Stimulated activated naive CD4-positive, alpha-beta T cell treated with Interleukin-2 at 50 U/mL for 16 hours (primary cell): ENCODE results near the gene DYRK3.
"Not testable (repeated sequence)": the region's sequence is repeated elsewhere in the genome, so short reads cannot be mapped to it uniquely, and the experiment has no call there.

ENCODE experiments used
- DNase-seq: peaks from one replicate; lab custom pipeline; 2025; lab: John Stamatoyannopoulos, UW

Gene DYRK3

DNA sequence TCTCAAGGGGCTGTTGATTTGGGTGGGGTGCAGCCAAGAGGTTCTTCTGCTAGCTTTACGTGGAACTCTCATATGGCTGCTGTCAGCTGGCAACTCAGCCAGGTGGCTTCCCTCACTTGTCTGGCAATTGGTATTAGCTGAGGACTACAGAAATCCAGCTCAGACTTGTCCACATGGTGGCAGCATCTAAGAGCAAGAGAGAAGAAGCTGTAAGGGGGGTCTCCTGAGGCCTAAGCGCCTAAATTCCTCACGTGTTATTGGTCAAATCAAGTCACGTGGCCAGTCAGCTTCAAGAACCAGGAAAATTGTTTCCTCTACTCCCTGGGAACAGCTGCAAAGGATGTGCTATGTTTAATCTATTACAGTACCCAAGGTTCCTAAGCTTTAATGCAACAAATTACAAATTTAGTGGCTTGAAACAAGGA is 4.2 kb upstream of the DYRK3 start:
- no peak for DNase-seq

DNA sequence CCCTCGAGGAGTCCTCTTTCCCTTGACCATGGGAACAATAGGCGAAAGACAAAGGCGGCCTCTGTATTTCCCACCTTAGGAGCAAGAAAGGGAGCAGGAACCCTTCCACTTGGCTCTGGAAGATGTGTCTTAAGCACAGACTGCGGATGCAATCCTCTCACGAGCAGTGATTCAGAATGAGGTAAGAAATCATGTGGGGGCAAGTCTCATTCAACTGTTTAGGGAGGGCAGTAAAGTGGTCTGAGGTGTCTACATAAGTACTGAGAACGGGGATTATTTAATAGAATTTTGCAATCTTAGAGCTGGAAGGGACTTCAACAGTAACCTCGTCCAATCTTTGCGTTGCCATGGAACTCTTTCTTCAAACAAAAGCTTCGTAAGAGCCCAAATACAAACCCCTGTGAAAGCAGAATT is 1.6 kb upstream of the DYRK3 start:
- no peak for DNase-seq

DNA sequence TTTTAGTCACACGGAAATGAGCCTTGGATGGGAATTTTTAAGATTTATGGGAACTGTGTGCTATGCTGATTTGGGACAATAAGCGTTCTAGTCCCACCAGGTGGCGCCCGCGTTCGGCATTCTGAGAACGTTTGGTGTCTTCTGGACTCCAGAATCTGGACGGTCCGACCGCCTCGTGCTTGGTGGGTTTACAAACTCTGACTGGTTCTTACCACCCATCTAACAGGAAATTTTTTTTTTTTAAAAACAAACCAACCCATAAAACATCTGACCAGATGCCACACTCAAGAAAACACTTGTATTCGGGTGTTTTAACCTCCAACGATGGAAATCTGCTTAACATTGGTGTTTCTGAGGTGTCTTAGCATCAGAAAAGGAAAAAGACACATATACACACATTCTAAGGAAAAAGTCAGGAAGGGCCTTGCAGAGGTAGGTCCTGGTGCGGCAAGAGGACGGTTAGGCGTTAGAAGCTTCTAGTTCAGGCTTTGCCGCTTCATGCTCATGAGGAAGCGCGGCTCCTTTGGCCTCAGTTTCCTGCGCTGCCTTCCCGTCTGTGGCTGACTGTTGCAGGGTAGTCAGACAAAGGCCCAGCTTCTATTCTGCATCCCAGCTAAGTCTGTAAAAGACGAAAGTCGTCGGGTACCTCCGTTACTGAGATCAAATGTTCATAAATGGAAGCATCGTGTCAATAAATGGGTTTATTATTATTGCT is 814 bp upstream of the DYRK3 start:
- DNase-seq = peak; percentile 74

DNA sequence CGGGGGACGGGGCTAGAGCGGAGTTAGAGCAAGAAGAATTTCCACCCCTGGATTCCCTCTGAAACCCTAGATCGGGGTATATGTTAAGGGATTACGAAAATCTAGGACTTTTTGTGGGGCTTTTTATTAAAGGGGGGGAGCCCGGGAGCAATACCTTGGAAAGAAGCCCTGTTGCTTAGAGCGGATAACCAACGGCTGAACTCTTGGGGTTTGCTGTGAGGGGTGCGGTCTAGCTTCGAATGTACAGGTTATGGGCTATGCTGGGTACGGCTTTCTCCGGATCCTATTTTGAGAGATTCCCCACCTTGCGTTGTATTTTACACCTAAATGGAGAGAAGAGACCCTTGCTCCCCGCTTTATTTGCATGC is 626 bp downstream of the DYRK3 start:
- DNase-seq = no peak

DNA sequence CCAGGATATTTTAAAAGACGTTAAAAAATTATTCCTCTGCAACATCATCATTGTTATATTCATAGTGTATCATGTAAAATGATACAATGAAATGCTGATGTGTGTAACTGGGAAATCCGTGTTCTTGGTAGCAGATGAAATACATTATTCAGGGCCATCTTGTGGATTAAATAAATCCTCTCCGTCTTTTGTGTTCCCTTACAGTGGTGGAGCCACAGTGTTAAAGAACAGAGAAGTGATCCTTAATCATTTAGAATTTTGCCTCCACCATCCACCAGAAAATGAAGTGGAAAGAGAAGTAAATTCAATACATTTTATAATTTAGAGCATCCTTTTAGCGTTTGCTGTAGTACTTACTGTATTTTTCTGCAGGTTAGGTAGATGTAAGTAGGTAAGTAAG is 1.3 kb downstream of the DYRK3 start:
- no peak for DNase-seq

DNA sequence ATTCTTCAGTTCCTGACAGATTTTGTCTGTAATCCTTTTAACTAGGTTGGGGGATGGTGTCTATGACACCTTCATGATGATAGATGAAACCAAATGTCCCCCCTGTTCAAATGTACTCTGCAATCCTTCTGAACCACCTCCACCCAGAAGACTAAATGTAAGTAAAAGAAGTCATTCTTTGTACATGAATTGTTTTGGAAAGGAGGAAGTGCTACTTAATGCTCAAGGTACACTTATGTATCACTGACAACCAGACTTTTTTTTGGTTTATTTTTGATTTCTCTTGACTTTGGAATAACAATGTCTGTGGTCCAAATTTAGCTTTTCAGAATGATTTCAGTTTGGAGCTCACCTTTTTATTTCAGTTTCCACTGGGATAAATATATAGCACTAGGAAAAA is 2.3 kb downstream of the DYRK3 start:
- no peak for DNase-seq

DNA sequence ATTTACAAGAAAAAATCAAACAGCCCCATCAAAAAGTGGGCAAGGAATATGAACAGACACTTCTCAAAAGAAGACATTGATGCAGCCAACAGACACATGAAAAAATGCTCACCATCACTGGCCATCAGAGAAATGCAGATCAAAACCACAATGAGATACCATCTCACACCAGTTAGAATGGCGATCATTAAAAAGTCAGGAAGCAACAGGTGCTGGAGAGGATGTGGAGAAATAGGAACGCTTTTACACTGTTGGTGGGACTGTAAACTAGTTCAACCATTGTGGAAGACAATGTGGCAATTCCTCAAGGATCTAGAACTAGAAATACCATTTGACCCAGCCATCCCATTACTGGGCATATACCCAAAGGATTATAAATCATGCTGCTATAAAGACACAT is 6.7 kb downstream of the DYRK3 start:
- not testable (repeated sequence) for DNase-seq

DNA sequence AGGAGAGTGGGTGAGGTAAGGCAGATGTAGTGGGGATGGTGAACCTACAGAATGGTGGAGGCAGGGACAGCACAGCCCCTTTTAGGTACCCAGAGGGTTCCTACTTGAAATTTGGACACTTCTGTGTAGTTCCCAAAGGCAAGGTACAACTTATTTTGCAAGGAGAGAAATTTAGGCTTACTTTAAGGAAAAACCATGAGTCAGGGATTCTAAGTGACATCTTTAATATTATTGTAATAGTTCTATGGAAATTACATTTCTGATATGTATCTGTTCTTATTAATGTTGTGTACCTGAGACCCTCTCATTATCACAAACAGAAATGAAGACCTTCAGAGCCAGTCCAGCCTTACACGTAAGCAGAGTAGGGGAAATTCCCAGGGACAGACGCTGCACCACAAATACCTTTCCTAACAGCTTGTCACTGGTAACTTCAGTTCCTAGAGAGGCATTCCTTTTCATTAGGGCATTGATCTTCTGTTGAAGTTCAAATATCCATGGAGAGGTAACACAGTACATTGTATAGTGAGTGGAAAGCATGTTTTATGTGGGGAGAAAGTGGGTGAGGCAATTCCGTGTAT is 7.9 kb downstream of the DYRK3 start:
- DNase-seq = no peak

DNA sequence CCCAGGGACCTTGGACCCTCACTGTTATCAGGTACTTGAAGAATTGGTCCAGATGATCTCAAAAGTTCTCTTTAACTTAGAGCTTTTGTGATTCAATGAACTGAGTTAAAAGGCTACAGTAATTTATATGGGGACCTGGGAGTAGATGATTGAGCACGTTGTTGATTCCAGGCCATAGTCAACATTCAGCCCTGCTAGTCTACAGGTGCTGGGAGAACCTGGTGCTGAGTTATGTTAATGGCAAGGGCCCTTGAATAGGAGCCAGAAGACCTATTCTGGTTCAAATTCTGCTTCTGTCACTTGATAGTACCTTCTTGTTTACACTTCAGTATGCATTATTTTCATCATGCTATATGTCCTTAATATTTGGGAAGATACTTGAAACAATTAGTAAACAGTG is 11.2 kb downstream of the DYRK3 start:
- DNase-seq = no peak

DNA sequence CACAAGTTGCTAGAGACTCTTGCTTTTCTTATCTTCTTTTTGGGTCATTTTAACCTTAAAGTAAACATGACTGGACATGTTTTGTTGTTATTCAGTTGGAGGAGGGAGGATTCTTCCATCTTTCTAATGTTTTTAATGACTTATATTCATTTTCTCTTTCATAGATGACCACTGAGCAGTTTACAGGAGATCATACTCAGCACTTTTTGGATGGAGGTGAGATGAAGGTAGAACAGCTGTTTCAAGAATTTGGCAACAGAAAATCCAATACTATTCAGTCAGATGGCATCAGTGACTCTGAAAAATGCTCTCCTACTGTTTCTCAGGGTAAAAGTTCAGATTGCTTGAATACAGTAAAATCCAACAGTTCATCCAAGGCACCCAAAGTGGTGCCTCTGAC is 11.9 kb downstream of the DYRK3 start:
- DNase-seq = no peak

DNA sequence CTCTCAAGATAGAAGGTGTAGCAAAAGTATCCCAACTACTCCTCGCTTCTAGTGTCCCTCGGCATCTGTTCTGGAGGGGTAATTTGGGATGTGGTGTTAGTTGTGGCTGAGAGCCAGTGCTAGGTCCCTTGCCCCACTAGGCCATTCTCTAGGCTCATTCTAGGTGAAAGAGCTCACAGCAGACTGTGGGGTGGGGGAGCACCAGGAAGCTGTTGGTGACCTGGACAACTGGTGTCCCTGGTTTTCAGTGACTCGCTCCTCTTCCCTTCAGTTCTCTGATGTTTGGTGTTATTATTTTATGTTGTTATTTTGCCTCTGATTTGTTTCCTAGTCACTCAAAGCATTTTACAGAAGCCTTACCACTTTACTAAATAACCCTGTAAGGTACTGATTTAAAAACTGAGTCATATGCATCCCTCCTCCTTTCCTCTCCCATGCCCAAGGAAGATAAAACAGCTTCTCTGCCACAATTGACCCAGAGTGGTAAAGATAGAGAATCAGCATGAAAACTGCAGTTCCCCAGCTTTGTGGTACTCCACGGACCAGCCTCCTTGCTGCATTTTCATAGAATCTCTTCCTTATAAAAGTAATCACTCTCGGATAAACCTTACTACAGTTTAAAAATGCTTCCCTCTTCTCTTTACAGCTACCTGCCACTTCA is 14.1 kb downstream of the DYRK3 start:
- no peak for DNase-seq

DNA sequence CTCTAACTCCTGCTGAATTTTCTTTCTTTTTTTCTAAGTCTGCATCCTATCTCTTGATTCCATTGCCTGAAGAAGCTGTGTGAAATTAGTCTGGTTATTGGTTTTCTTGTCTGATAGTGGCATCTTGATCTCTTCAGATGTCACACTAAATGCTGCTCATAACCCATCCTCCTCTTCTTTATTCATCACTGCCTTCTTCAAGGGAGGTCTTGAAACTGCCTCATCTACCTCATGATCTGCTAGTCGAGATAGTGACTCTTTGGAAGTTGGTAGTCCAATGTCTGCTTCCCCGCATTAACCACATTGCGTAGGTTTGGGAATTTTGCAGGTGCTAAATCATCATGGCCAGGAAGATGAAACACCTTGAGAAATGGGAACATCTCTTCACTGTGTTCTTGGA is 15.7 kb downstream of the DYRK3 start:
- DNase-seq = no peak

DNA sequence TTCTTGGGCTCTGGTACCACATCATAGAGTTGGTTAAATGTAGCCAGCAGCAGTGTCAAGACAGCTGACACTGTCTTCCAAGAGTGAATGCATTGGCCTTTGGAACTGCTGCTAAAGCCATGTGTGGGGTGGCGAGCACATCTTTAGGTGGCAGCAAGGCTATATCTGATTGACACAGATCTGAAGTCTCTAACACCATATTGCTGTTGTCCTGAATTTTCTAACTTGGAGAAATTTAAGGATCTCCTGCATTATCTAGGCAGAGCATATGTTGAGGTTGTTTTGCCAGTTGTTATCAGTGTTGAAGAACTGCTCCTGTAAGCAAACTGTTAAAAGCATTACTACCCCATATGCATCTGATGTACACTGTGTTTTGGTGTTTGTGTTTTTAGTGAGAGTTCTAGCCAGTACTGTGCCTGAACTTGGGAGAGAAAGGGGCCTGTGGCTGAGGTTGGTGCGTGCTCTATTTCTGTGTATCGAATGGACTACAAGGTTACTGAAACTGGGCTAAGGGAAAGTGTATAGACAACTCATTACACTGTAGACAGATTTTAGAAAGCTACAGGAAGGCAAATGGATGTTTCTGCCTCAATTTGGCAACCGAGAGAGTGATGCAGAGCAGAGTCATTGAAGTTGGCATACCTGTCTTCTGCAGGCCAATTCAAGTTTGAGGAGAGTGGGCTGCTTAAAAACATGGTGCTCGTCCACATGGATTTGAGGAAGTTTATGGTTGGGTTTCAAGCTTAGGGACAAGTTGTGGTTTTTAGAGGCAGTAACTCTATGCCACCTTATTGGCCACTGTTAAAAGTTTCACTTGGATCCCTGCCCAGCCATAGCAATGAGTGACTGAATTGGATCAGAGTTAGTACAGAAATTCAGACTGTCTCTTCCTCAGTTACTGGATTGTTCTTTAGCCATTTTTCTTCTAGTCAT is 16.9 kb downstream of the DYRK3 start:
- DNase-seq = no peak

DNA sequence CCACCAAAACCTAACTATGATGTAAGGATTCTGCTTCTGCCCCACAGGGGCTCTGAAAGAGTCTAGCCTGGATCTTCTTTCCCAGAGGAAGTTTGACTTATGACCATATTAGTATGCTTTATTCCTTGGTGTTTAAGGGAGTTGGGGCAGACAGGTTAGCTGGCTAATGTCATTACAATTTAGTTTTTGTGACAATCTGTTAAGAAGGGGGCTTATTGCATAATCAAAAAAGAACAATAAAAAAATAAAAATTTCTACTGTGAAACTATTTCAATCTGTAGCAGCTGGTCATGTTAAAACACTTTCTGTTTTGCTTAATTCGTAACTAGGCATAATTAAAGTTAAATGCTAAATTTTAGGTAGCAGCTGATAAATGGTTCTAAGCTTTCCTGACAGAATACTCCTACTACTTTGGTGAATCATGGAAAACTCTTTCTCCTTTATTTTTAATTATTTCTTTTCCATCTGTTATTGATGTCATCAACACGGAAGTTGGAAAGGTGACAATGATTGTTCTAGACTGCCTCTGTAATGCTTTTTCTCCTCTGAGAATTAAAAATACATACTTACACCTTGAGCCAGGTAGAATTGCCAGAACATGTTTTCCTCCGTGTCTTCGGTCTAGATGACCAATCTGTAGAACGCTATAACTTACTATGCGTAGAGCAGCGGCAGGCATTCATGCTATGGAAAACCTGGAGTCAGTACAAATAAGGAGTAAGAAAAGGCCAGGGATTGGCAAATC is 18.6 kb downstream of the DYRK3 start:
- DNase-seq = no peak

DNA sequence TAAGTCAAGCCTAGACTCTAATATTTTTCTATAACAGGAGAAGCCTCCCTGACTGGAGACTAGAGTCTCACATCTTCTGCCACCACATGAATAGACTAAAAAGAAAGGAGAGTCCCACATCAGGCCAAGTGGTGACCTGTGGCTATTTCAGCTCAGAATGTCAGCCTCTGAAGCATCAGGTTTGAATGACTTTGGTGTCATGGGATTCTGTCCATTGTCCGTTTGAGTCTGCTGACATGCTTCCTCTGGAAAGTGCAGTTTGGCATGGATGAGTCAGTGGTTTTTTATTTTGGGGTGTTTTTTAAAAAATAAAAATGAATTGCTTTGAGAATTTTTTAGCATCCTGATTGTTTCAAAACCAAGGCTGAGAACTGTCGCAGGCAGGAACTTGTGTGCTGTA is 19.5 kb downstream of the DYRK3 start:
- DNase-seq = no peak

DNA sequence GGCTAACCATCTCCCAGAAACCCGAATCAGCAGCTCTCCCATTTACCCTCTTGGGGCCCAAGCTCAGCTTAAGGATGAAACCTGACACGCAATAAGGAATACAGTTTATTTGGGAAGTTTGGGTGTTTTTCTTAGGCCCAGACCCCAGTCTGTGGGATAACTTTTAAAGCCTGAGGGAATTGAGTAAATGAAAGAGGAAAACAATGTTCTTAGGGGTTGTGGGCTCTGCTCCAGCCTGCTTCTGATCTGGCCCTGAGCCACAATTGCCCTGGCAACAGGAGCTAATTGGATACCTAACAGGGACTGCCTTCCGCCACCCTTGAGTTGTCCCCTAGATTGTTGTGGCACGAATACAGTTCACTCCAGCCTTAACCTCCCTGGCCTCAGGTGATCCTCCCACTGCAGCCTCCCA is 20.1 kb downstream of the DYRK3 start:
- DNase-seq = no peak

DNA sequence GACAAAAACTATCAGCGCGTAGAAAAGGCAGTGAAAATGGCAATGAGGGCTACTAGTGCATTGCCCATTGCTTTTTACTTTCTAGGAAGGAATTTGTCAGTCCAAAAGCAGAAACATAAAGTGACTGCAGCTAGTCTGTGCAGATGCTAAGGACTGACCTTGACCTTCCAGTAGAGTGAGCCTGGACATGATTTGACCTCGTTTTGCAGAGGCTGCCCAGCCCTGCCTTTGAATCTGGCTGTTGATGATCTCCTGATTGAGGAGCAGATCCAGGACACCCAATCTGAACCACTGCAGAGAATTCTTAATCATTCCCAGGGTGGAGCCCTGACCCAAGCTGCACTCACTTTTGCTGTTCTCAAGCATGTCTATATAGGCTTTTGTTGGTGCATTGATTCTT is 21.6 kb downstream of the DYRK3 start:
- no peak for DNase-seq

DNA sequence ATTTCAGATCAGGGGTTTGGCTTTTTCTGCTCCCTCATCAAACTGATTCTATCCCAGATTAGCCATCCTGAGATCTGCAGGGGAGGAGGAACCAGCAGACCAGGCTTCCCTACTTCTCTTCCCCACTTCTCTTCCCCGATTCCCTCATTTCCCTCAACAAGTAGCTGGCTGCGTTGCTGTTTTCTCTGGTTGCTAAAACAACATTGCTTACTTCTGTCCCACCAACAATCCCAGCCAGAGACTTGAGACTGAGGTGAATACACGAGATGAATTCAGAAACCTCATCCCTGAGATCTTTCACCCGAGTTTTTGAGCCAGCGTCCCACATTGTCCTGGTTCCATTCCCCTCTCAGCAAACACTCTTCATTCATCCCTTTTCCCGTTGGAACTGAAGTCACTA is 22.4 kb downstream of the DYRK3 start:
- DNase-seq = no peak

DNA sequence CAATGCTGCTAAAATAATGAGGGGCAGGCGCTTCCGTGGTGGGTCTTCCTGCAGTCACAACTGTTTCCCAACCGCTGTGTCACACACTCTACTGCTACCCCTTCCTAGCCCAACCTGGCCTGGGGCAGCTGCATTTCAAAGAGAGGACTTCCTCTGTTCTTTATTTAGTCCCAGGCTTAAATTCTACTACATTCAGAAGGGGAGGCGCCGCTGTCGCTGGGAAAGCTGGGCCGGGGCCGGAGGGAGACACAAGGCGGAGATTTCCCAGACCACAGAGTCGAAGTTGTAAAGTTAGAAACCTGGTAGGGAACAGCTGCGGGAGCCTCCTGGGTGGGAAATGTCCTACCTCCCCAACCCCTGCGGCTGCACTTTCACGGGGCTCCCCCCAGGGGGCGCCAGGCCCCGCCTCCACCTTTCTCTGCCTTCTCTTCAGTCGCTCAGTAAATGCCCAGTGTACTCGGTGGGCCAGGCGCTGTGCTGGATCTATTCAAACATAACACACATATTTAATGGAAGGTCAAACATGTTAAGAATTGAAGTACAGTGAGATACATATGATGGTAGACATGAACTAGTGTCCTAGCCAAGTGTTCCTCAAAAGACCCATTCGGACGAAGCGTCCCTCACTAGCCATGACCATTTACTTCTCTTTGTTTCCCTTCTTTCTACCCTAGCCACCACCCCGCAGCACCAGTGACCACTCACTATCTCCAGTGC is 23.1 kb downstream of the DYRK3 start:
- DNase-seq = peak; percentile 13

DNA sequence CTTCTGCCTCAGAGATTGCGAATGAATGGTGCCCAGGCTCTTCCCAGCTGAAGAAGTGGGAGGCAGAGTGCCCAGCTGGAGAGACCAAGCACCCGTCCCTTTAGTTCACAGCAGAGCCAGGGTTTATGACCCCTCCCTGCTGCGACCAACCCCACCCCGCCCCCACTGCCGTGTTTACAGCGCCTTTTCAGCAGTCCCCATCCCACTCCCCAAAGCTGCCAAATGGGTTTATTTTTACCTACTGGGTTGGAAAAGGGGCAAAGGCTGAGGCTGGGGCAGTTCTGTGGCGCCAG is 23.6 kb downstream of the DYRK3 start:
- DNase-seq = no peak

DNA sequence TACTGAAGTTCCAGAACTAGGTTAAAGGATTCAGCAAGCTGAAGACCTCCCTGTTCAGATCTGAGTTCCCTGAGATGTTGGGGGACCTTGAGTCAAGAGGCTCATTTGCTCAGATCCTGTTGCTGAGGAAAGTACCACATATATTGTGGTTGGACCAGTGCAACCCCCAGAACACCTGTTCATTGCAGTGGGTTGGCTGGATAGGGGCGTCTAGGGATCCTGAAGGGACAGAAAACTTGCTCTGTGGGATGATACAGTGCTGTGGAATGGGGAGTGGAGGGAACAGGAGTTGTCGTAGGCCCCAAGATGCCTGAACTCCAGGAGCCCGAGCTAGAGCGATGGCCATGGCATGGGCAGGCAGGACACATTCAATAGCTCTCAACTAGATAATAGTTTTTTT is 24.8 kb downstream of the DYRK3 start:
- DNase-seq = no peak
